Pancreas (tissue), 10 donors: ENCODE measurements around the gene PLK1. TPM values are rescaled to one million over a fixed set of nuclear protein-coding genes. Genes with fewer than 3 reads are reported as not detected.
"Not testable (repeated sequence)": the region's sequence is repeated elsewhere in the genome, so short reads cannot be mapped to it uniquely, and the experiment has no call there.

ENCODE experiments used
- ATAC-seq, 4 donors: fragments of 200-7000 bp; cut with Tn5 transposase; one replicate each; pipeline versions ENCODE4 v1.8.0 to v1.9.1; 2020; ENCODE audit warnings: mild to moderate bottlenecking in 4 of 4, moderate library complexity in 4 of 4
- DNase-seq, 6 donors: peaks; one replicate each; pipeline ENCODE4 v3.0.0-alpha.2; 2020
- FAIRE-seq: peaks from 2 replicates; lab custom pipeline; 2012; peaks lifted over from hg19 to GRCh38; lab: Jason Lieb, UNC
- H3K27ac ChIP-seq, 4 donors: fragments of 200-600 bp; sonication (generic); 1 replicate in 3 of 4; 2 replicates in 1 of 4; pipeline versions ENCODE4 v1.5.0 to v1.8.0; 2020
- H3K27me3 ChIP-seq, 4 donors: fragments of 200-600 bp; one replicate each; pipeline ENCODE4 v1.8.0; 2021
- H3K36me3 ChIP-seq, 3 donors: fragments of 200-600 bp; sonication (generic) in 1 of 3; one replicate each; pipeline versions ENCODE4 v1.5.0 to v1.8.0; 2020 to 2021
- H3K4me1 ChIP-seq, 3 donors: fragments of 200-600 bp; one replicate each; pipeline ENCODE4 v1.8.0; 2021
- H3K4me3 ChIP-seq, 4 donors: fragments of 200-600 bp; sonication (generic) in 2 of 4; one replicate each; pipeline versions ENCODE4 v1.5.0 to v1.8.0; 2020 to 2021
- H3K9me3 ChIP-seq, 4 donors: fragments of 200-600 bp; one replicate each; pipeline ENCODE4 v1.8.0; 2021
- WGBS, 2 donors: extraction: QIAGEN DNeasy Blood & Tissue Kit; methylation state at CpG; one replicate each; pipeline ENCODE4 v1.1.7; 2013; 5-methylcytosine and 5-hydroxymethylcytosine counted together
- intact Hi-C, 3 donors: fragments of 100-400 bp; cut with DNase I; formaldehyde crosslinking; loops; one replicate each; pipeline versions ENCODE4 v1.11.1 to v1.14.2; 2022
- polyA plus RNA-seq, 2 donors: library from polyadenylated mRNA; stranded (reverse); fragments of 200-250 nt; gene quantifications; one replicate each; pipeline ENCODE4 v1.2.3, GENCODE V29; 2013
- total RNA-seq, 6 donors: library from RNA; stranded (reverse); fragmentation: NEBNext Ultra II Directional in 4 of 6; extraction: Animal tissue kit (Norgen Biotek cat#: 25700) in 4 of 6; gene quantifications; one replicate each; pipeline versions ENCODE4 v1.2.1 to v1.2.4, GENCODE V29; 2021 to 2023
- TF ChIP-seq, protein P1 (sequence below), 4 donors: fragments of 200-600 bp; sonication (generic) in 3 of 4; IDR thresholded peaks; one replicate each; pipeline versions ENCODE4 v1.5.0 to v1.8.0; 2021; ENCODE audit warnings: antibody characterized with exemption in 4 of 4
- donor health status: healthy with polysubstance abuse.
- donor health status: DM: no; HTN: no; CAD: no; lungs with moderate emphysema.
- donor health status: DM: no; HTN: no; CAD: no.
- donor health status: control.
- donor health status: control.
- donor health status: Bipolar disorder and iron deficiency.
- donor health status: DM: yes; HTN: yes; CAD: no.
- donor health status: DM: no; HTN: no; CAD: no.
- donor health status: DM: no; HTN: no; CAD: no.
- donor health status: DM: yes; HTN: yes; CAD: no.

Gene PLK1
- total and polyA plus RNA-seq, 8 donors = 0.31 to 2.7 (median 1.1) TPM

DNA sequence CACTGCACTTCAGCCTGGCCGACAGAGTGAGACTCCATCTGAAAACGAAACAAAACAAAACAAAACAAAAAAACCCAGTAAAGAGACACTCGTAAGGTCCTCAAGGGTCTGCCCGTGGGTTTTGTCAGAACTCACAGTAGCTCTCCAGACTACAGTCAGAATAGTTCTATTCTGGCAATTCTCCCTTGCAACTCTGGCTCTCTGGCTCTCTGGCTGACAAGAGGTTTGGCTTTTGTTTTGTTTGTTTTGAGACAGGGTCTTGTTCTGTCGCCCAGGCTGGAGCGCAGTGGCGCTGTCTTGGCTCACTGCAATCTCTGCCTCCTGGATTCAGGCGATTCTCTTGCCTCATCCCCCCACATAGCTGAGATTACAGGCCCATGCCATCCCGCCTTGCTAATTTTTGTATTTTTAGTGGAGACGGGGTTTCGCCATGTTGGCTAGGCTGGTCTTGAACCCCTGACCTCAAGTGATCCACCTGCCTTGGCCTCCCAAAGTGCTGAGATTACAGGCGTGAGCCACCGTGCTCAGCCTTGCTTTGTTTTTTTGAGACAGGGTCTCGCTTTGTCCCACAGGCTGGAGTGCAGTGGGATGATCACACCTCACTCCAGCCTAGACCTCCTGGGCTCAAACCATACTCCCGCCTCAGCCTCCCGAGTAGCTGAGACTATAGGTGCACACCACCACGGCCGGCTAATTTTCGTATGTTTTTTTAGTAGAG, 55.6 kb downstream of the PLK1 start:
- TF ChIP-seq, protein P1, sequence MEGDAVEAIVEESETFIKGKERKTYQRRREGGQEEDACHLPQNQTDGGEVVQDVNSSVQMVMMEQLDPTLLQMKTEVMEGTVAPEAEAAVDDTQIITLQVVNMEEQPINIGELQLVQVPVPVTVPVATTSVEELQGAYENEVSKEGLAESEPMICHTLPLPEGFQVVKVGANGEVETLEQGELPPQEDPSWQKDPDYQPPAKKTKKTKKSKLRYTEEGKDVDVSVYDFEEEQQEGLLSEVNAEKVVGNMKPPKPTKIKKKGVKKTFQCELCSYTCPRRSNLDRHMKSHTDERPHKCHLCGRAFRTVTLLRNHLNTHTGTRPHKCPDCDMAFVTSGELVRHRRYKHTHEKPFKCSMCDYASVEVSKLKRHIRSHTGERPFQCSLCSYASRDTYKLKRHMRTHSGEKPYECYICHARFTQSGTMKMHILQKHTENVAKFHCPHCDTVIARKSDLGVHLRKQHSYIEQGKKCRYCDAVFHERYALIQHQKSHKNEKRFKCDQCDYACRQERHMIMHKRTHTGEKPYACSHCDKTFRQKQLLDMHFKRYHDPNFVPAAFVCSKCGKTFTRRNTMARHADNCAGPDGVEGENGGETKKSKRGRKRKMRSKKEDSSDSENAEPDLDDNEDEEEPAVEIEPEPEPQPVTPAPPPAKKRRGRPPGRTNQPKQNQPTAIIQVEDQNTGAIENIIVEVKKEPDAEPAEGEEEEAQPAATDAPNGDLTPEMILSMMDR (IDR thresholded peaks at IDR 0.05) = no peak
- FAIRE-seq (no peak), ATAC-seq (no peak), DNase-seq (no peak)
- H3K4me3 ChIP-seq = no peak overlapping the region
- H3K4me1 ChIP-seq = no peaks in the 10 kb centered on the region
- no peaks in the 10 kb centered on the region for H3K36me3 ChIP-seq
- intact Hi-C loops = no loop called here
- no peak overlapping the region for H3K27ac ChIP-seq
- no peaks in the 10 kb centered on the region for H3K9me3 ChIP-seq
- 60 to 70% methylated on average over 19 of the region's 19 CpGs for WGBS, 2 donors
- H3K27me3 ChIP-seq = peaks cover 0 to 4% (median 0%) of the 10 kb centered on the region in 4 donors

DNA sequence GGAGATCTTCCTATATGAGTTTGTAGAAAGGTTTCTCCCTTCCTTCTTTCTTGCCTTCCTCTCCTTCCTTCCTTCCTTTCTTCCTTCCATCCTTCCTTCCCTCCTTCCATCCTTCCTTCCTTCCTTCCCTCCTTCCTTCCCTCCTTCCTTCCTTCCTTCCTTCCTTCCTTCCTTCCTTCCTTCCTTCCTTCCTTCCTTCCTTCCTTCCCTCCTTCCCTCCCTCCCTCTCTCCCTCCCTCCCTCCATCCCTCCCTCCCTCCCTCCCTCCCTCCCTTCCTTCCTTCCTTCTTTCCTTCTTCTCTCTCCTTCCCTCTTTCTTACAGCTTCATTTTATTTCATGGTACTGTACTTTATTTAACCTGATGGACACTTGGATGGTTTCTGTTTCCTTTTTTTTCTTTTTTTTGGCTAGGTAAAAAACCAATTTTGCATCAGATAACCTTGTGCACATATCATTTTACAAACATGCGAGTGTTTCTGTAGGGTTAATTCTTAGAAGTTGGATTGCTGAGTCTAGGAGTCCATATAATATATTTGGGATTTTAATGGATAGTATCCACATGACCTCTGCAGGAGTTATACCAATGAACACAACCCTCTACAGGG, 58.8 kb downstream of the PLK1 start:
- H3K4me3 ChIP-seq, ATAC-seq, DNase-seq, H3K4me1 ChIP-seq, FAIRE-seq, intact Hi-C loops, H3K9me3 ChIP-seq, H3K27ac ChIP-seq, H3K36me3 ChIP-seq, H3K27me3 ChIP-seq: not testable (repeated sequence)
- 44 to 65% methylated on average over 1 of the region's 1 CpG for WGBS, 2 donors

DNA sequence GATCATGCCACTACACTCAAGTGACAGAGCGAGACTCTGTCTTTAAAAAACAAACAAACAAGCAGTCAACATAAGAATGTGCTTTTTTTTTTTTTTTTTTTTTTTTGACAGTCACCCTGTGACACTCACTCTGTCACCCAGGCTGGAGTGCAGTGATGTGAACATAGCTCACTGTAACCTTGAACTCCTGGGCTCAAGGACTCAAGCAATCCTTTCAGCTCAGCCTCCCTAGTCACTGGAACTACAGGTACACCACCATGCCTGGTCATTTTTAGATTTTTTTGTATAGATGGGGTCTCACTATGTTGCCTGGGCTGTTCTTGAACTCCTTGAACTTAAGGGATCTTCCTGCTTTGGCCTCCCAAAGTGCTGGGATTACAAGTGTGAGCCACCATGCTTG, 60.8 kb downstream of the PLK1 start:
- H3K27ac ChIP-seq = no peak overlapping the region
- H3K9me3 ChIP-seq = no peaks in the 10 kb centered on the region
- ATAC-seq (no peak), FAIRE-seq (no peak), DNase-seq (no peak)
- 47 to 56% methylated on average over 1 of the region's 1 CpG for WGBS, 2 donors
- no peaks in the 10 kb centered on the region for H3K4me1 ChIP-seq
- no peak overlapping the region for H3K4me3 ChIP-seq
- no peaks in the 10 kb centered on the region for H3K36me3 ChIP-seq
- TF ChIP-seq, protein P1 (IDR thresholded peaks at IDR 0.05) = no peak
- H3K27me3 ChIP-seq = peaks cover 0 to 4% (median 0%) of the 10 kb centered on the region in 4 donors
- intact Hi-C loops = no loop called here

Other genes with a start within 250 kb of the PLK1 start
- gene COG7, start 225.7 kb upstream of the PLK1 start, total RNA-seq = 10 to 100 TPM in 1 of 6 donors, 1 to 10 TPM in 5; 5.9 to 13.6 (median 8.0) TPM
- gene COG7, start 225.7 kb upstream of the PLK1 start, polyA plus RNA-seq = 10 to 100 TPM; 21.8 to 34.0 TPM
- 10 to 100 TPM; 47.4 to 93.3 (median 83.2) TPM for gene GGA2, start 168.4 kb upstream of the PLK1 start, total RNA-seq
- 10 to 100 TPM; 42.4 to 53.3 TPM for gene GGA2, start 168.4 kb upstream of the PLK1 start, polyA plus RNA-seq
- 10 to 100 TPM in 4 of 6 donors, 1 to 10 TPM in 2; 8.2 to 11.2 (median 10.9) TPM for gene EARS2, start 121.5 kb upstream of the PLK1 start, total RNA-seq
- 10 to 100 TPM in 1 of 2 donors, 1 to 10 TPM in 1; 9.1 to 11.6 TPM for gene EARS2, start 121.5 kb upstream of the PLK1 start, polyA plus RNA-seq
- 10 to 100 TPM; 15.6 to 38.2 (median 20.4) TPM for gene UBFD1, start 121.2 kb upstream of the PLK1 start, total RNA-seq
- 1 to 10 TPM; 5.9 to 8.7 TPM for gene UBFD1, start 121.2 kb upstream of the PLK1 start, polyA plus RNA-seq
- gene NDUFAB1, start 82.6 kb upstream of the PLK1 start, total RNA-seq = 10 to 100 TPM; 19.2 to 37.4 (median 30.1) TPM
- gene NDUFAB1, start 82.6 kb upstream of the PLK1 start, polyA plus RNA-seq = 10 to 100 TPM; 37.1 to 82.3 TPM
- gene PALB2, start 37.6 kb upstream of the PLK1 start, total RNA-seq = 1 to 10 TPM; 2.3 to 6.8 (median 4.3) TPM
- 1 to 10 TPM; 3.5 to 5.4 TPM for gene PALB2, start 37.6 kb upstream of the PLK1 start, polyA plus RNA-seq
- gene DCTN5, start 37.4 kb upstream of the PLK1 start, total RNA-seq = 10 to 100 TPM; 17.9 to 29.5 (median 23.7) TPM
- 10 to 100 TPM in 1 of 2 donors, 1 to 10 TPM in 1; 5.7 to 10.9 TPM for gene DCTN5, start 37.4 kb upstream of the PLK1 start, polyA plus RNA-seq
- gene ERN2, start 34.3 kb downstream of the PLK1 start, total RNA-seq = 1 to 10 TPM in 4 of 6 donors, under 1 TPM in 2; 0.20 to 3.9 (median 1.6) TPM
- gene ERN2, start 34.3 kb downstream of the PLK1 start, polyA plus RNA-seq = 1 to 10 TPM; 1.9 to 4.7 TPM
- not detected for gene CHP2, start 76.1 kb downstream of the PLK1 start, total RNA-seq
- gene CHP2, start 76.1 kb downstream of the PLK1 start, polyA plus RNA-seq = not detected
- 1 to 10 TPM in 3 of 6 donors, under 1 TPM in 3; 0.19 to 4.3 (median 1.0) TPM for gene PRKCB, start 157.1 kb downstream of the PLK1 start, total RNA-seq
- gene PRKCB, start 157.1 kb downstream of the PLK1 start, polyA plus RNA-seq = under 1 TPM; 0.19 to 0.30 TPM